Omental fat pad (tissue), 4 donors: ENCODE measurements around the gene EHBP1. TPM values are rescaled to one million over a fixed set of nuclear protein-coding genes. Genes with fewer than 3 reads are reported as not detected.

ENCODE experiments used
- ATAC-seq: fragments of 150-250 bp; one replicate; pipeline ENCODE4 v1.9.1; 2016; ENCODE audit warnings: mild to moderate bottlenecking, moderate library complexity; ENCODE audit not compliant: low FRiP score
- DNase-seq: peaks from one replicate; pipeline ENCODE4 v3.0.0-alpha.2; 2019; ENCODE audit warnings: low spot score
- CTCF ChIP-seq, 3 donors: fragments of 450-650 bp; IDR thresholded peaks; one replicate each; pipeline ENCODE4 v1.5.1; 2016 to 2017; ENCODE audit warnings: antibody characterized with exemption in 3 of 3, mild to moderate bottlenecking in 3 of 3, moderate library complexity in 2 of 3
- total RNA-seq, 4 donors: library from RNA; depleted of rRNA; stranded (reverse); fragments of >200 nt; gene quantifications; one replicate each; pipeline ENCODE4 v1.1.0, GENCODE V29; 2016

EHBP1 gene
- total RNA-seq, 4 donors from 2014 or later = 60.9 to 91.3 (median 78.6) TPM

- no peak for ATAC-seq
- DNase-seq = no peak
- no peak for TF ChIP-seq CTCF (IDR thresholded peaks at IDR 0.05)
These were observed 117.0 kb downstream of the EHBP1 start for GRCh38 chr2:62822549-62822948.

GRCh38 chr2:62824388-62824787 lies 118.9 kb downstream of the EHBP1 start:
- TF ChIP-seq CTCF (IDR thresholded peaks at IDR 0.05) = no peak
- ATAC-seq (no peak), DNase-seq (no peak)

- no peak for TF ChIP-seq CTCF (IDR thresholded peaks at IDR 0.05)
- DNase-seq (no peak), ATAC-seq (no peak)
These were observed 120.6 kb downstream of the EHBP1 start for GRCh38 chr2:62826141-62826540.

- TF ChIP-seq CTCF (IDR thresholded peaks at IDR 0.05) = no peak
- DNase-seq (no peak), ATAC-seq (no peak)
These were observed 121.6 kb downstream of the EHBP1 start for GRCh38 chr2:62826953-62827675.

GRCh38 chr2:62831729-62832128 lies 126.2 kb downstream of the EHBP1 start:
- ATAC-seq = no peak
- DNase-seq = no peak
- no peak for TF ChIP-seq CTCF (IDR thresholded peaks at IDR 0.05)

GRCh38 chr2:62844311-62845090 lies 139.0 kb downstream of the EHBP1 start:
- ATAC-seq (no peak), DNase-seq (no peak)
- TF ChIP-seq CTCF (IDR thresholded peaks at IDR 0.05) = no peak

GRCh38 chr2:62845256-62845655 lies 139.7 kb downstream of the EHBP1 start:
- no peak for ATAC-seq
- DNase-seq = no peak
- no peak for TF ChIP-seq CTCF (IDR thresholded peaks at IDR 0.05)
